Right renal pelvis (tissue), 4 donors: ENCODE results near the gene MYDGF. TPM values are rescaled to one million over a fixed set of nuclear protein-coding genes. Genes with fewer than 3 reads are reported as not detected.
"Not testable (repeated sequence)": the region's sequence is repeated elsewhere in the genome, so short reads cannot be mapped to it uniquely, and the experiment has no call there.

Source experiments
- DNase-seq, 4 donors: peaks; one replicate each; pipeline ENCODE4 v3.0.0-alpha.2; 2013; ENCODE audit warnings: low read depth in 4 of 4, low spot score in 3 of 4, missing footprints in 1 of 4
- polyA plus RNA-seq, 4 donors: library from polyadenylated mRNA; unstranded; fragments of 120-200 nt; gene quantifications; one replicate each; pipeline ENCODE4 v1.2.1, GENCODE V29; 2013; ENCODE audit not compliant: insufficient read length in 4 of 4

The MYDGF gene
- polyA plus RNA-seq = 10 to 100 TPM; 61.8 to 99.4 (median 69.1) TPM

- peak; percentile 69 to 74 (median 72) for DNase-seq
These were observed at the start of gene MYDGF for GRCh38 chr19:4669723-4670480. Gene MYDGF, minus strand, starts transcription at chr19:4670342. Its CDS starts 8 bp downstream, at chr19:4670334.

DNA sequence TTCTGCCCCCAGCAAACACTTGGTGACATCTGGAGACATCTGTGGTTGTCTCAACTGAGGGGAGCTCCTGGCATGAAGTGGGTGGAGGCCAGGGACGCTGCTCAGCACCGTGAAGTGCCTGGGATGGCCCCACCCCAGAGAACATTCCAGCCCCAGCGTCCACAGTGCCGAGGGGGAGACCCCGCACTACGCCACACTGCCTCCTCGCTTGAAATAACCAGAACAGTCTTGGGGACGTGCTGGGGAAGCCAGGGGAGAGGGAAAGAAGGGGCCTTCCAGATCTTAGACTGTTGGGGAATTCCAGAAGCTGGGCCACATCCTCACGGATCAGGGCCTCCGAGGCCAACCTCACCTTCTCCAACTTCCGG lies 49.3 kb upstream of the MYDGF start:
- DNase-seq = no peak

DNA sequence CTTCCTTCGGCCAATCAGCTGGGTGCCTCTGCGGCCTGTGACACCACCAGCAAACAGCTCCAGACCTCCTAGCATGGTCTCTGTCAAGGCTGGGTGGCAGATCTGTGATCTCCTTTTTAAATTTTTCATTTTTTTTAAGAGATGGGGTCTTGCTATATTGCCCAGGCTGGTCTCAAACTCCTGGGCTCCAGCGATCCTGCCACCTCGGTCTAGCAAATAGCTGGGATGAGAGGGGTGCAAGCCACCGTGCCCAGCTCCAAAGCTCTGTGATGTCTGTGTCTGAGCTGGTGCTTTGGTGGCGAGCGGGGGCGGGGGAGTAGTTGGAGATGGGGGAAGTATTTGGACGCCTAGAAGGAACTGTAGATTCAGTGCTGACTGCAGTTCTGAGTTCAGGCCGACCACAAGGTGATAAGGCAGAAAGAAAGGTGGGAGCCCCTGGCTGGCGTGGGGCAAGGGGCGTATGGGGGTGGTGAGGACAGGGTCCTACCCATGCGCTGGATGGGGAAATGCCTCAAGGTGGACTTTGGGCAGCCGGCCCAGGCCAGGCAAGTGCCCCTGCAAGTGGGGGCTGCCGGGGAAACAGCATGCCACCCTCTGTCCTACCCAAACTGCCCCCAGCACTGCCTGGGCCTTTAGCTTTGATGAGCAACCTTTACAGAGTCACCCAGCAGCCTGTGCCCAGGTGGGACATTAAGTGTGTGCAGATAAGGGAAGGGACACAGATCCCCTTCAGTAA lies 48.0 kb upstream of the MYDGF start:
- DNase-seq = no peak

DNA sequence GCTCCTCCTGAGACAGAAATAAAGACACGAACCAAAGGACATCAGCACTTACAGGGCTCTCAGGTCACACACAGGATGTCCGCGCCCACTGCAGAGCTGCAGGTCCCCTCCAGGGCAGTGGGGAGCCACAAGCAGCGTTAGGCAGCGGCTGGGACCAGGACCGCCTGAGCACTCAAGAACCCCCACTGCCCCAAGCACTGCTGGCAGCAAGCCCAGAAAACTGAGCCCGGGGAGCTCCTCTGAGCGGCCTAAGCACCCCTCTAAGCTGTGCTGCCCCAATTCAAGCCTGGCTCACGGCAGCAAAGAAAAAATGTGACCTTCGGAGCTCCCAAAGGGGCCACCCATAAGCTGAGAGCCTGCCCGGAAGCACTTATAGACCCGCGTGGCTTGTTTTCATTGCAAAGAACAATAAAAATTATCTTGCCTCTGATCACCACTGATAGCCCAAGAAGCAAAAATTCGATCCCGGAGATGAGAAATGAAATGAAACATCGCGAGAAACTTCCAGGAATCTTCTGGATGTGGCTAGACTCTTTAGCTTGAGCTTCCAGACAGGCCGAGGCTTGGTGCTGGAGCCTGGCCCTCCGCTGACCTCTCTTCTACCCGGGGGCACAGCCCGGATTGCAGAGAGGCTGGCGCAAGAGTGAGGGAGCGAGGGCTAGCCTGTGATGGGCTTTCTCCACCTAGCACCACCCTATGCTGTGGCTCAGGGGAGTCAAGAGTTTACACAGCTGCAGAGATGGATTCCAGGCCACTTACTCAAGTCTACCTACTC lies 47.2 kb upstream of the MYDGF start:
- no peak for DNase-seq

GRCh38 chr19:4715529-4716221 lies 45.5 kb upstream of the MYDGF start:
- DNase-seq = no peak

- DNase-seq = not testable (repeated sequence)
These were observed 45.0 kb upstream of the MYDGF start for GRCh38 chr19:4715178-4715528.

GRCh38 chr19:4714016-4714415 lies 43.9 kb upstream of the MYDGF start:
- DNase-seq = no peak

GRCh38 chr19:4713384-4713951 lies 43.3 kb upstream of the MYDGF start:
- no peak for DNase-seq

DNA sequence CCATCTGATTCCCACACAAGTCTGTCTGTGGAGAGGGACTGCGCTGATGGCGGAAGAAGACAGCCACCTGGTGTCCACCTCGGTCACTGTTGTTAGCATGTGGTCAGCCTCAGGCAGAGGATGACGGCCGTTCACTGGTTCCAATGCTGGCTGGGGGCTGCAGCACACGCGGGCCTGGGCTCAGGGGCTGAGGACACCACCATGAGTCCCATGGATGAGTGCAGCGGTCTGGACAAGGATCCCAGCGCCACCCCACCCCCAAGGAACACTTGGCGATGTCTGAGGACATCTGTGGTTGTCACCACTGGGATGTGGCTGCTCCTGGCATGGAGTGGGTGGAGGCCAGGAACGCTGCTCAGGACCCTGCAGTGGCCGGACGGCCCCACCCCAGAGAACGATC lies 42.6 kb upstream of the MYDGF start:
- DNase-seq = no peak

GRCh38 chr19:4711211-4711610 lies 41.1 kb upstream of the MYDGF start:
- no peak for DNase-seq

- no peak for DNase-seq
These were observed 40.1 kb upstream of the MYDGF start for GRCh38 chr19:4710281-4710600.

- no peak for DNase-seq
These were observed 39.5 kb upstream of the MYDGF start for GRCh38 chr19:4709440-4710280.

DNA sequence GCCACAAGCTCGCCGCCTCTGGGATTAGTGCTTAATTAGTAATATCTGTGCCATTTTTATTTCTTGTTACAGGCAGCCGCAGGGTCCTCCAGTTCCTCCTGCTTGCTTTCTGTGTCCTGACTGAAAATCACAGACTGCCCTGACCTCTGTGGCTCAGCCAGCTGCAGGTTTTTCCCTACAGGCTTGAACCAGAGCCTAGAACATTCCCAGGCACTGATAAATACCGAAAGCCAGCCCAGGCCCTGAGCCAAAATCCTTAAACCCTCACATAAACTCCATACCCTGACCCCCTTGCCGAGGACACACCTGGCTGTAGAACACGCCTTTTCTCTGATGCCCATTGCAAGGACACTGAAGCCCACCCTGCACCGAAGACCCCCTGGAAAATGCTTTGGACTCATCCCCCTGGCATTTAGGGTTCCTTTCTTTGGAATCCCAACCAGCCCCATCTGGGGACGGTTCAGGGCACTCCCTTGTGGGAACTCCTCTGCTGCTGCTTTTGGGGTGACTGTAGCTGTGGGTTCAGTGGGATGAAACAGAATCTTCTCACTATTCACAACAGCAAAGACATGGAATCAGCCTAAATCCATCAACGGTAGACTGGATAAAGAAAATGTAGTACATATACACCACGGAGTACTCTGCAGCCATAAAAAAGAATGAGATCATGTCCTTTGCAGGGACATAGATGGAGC lies 38.0 kb upstream of the MYDGF start:
- no peak for DNase-seq

GRCh38 chr19:4707322-4707721 lies 37.2 kb upstream of the MYDGF start:
- DNase-seq = no peak

GRCh38 chr19:4705413-4706131 lies 35.4 kb upstream of the MYDGF start:
- no peak for DNase-seq

- no peak for DNase-seq
These were observed 34.2 kb upstream of the MYDGF start for GRCh38 chr19:4704317-4704673.

DNA sequence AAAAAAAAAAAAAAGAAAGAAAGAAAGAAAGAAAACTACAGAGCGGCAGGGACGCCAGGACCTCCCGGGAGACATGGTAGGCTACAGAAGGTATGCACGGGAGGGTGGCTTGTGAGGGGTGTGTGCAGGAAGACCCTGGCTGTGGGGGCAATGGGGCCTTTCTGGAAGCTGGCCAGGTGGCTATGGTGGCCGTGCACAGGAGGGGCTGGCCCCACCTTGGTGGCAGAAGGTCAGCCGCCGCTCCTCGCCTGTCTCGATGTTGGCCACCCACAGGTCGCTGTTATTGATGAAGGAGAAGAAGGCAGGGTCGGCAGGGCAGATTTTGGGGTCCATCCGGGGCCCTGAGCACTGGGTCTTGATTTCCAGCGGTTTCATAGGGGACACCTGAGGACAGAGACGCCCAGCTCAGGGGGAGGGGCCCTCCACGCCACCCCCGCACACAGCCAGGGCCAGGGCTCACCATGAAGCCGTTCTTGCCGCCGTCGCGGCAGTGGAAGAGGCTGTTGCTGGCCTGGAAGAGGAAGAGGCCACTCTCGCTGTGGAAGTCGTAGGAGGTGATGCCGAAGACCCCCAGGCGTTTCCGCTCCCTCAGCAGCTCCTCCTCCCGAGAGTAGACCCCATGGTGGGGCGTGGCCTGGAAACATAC lies 33.7 kb upstream of the MYDGF start:
- no peak for DNase-seq

GRCh38 chr19:4702764-4703163 lies 32.6 kb upstream of the MYDGF start:
- DNase-seq = no peak
